Embryonic facial prominence (tissue), 1 donor: ENCODE data around the gene NEGR1.

Experiments
- DNase-seq: peaks from one replicate; pipeline ENCODE4 v3.0.0-alpha.2; 2016; ENCODE audit errors: extremely low spot score

Gene NEGR1

GRCh38 chr1:72117621-72118020, 164.7 kb downstream of the NEGR1 start:
- DNase-seq = no peak

- no peak for DNase-seq
Measured at GRCh38 chr1:72115290-72115689, 167.0 kb downstream of the NEGR1 start.

- DNase-seq = no peak
Measured at GRCh38 chr1:72111662-72112061, 170.7 kb downstream of the NEGR1 start.

- no peak for DNase-seq
Measured at GRCh38 chr1:72109916-72110315, 172.4 kb downstream of the NEGR1 start.

GRCh38 chr1:72105201-72105600, 177.1 kb downstream of the NEGR1 start:
- no peak for DNase-seq

GRCh38 chr1:72101840-72102632, 180.3 kb downstream of the NEGR1 start:
- no peak for DNase-seq

- DNase-seq = no peak
Measured at GRCh38 chr1:72100771-72101170, 181.6 kb downstream of the NEGR1 start.

- DNase-seq = no peak
Measured at GRCh38 chr1:72097851-72098570, 184.3 kb downstream of the NEGR1 start.

- DNase-seq = no peak
Measured at GRCh38 chr1:72094209-72094608, 188.1 kb downstream of the NEGR1 start.

- no peak for DNase-seq
Measured at GRCh38 chr1:72086394-72086793, 195.9 kb downstream of the NEGR1 start.

- DNase-seq = no peak
Measured at GRCh38 chr1:72075425-72075824, 206.9 kb downstream of the NEGR1 start.

GRCh38 chr1:72066431-72066830, 215.9 kb downstream of the NEGR1 start:
- DNase-seq = no peak

GRCh38 chr1:72064196-72065075, 217.9 kb downstream of the NEGR1 start:
- no peak for DNase-seq

GRCh38 chr1:72063364-72064044, 218.8 kb downstream of the NEGR1 start:
- DNase-seq = no peak

- no peak for DNase-seq
Measured at GRCh38 chr1:72062584-72062983, 219.8 kb downstream of the NEGR1 start.

- no peak for DNase-seq
Measured at GRCh38 chr1:72060466-72061245, 221.7 kb downstream of the NEGR1 start.

- no peak for DNase-seq
Measured at GRCh38 chr1:72056516-72056915, 225.8 kb downstream of the NEGR1 start.

GRCh38 chr1:72051538-72051937, 230.8 kb downstream of the NEGR1 start:
- no peak for DNase-seq

GRCh38 chr1:72050551-72050950, 231.8 kb downstream of the NEGR1 start:
- no peak for DNase-seq

GRCh38 chr1:72037745-72038343, 244.5 kb downstream of the NEGR1 start:
- no peak for DNase-seq
